Kasumi-1 (cell line): ENCODE results near the gene CAMTA2.
"Not testable (repeated sequence)": the region's sequence is repeated elsewhere in the genome, so short reads cannot be mapped to it uniquely, and the experiment has no call there.

Experiments used
- DNase-seq, 2 experiments: peaks; one replicate each; lab custom pipeline; 2025; lab: John Stamatoyannopoulos, UW

The CAMTA2 gene

DNA sequence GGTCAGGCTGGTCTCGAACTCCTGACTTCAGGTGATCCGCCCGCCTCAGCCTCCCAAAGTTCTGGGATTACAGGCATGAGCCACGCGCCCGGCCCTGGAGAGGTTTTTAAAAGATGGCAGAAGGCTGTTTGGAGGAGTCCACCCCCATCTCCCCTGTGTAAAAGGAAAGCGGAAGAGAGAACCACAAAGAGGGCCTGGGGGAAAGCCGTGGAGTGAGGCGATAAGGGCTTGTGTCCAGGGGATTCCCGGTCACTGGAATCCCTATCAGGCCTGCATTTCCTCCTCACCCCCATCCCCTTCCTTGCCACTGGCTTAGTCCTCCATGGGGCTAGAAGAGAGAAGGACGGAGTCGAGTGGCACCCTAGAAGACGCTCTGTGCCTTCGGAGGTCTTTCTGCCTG lies 55.5 kb downstream of the CAMTA2 start, which contains the start of gene GP1BA:
TSS of gene GP1BA (plus strand) at position 315 of the 400 bp plus-strand sequence. CDS start 328 bp downstream, outside the sequence.
- DNase-seq, result no peak

DNA sequence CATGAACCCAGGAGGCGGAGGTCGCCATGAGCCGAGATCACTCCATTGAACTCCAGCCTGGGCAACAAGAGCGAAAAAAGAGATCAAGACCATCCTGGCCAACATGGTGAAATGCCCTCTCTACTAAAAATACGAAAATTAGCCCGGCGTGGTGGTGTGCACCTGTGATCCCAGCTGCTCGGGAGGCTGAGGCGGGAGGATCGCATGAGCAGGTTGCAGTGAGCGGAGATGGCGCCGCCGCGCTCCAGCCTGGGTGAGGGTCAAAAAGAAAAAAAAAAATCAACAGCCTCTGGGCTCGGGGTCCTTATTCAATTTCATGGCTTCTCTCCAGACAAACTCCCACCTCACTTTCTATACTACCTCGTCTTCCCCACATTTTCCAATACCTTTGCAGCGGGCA lies 58.6 kb downstream of the CAMTA2 start:
- DNase-seq, result no peak

DNA sequence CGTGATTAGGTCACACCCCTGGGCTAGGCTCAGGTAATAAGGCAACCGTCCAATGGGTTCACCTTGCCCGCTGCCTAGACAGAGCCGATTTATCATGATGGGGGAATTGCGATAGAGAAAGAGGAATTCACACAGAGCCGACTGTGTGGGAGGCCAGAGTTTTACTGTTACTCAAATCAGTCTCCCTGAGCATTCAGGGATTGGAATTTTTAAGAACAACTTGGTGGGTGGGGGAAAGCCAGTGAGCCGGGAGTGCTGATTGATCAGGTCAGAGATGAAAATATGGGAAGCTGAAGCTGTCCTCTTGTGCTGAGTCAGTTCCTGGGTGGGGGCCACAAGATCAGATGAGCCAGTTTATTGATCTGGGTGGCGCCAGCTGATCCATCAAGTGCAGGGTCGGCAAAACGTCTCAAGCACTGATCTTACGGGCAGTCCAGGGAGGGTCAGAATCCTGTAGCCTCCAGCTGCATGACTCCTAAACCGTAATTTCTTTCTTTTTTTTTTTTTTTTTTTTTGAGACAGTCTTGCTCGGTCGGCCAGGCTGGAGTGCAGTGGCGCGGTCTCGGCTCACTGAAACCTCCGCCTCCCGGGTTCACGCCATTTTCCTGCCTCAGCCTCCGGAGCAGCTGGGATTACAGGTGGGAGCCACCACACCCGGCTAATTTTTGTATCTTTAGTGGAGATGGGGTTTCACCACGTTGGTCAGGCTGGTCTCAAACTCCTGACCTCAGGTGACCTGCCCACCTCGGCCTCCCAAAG lies 60.7 kb downstream of the CAMTA2 start:
- not testable (repeated sequence) for DNase-seq

DNA sequence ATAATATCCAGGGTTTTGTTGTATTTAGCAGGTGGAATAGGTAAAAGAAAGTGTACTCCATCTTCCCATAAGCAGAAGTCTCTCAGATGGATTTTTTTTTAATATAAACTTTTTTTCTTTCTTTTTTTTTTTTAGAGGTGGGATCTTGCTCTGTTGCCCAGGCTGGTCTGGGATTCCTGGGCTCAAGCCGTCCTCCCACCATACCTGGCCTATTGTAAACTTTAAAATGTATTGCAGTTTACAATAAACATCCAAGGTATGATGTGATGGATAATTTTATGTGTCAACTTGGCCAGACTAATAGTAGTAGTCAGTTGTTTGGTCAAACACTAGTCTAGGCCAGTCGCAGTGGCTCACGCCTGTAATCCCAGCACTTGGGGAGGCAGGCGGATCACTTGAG lies 66.2 kb downstream of the CAMTA2 start:
- no peak for DNase-seq

DNA sequence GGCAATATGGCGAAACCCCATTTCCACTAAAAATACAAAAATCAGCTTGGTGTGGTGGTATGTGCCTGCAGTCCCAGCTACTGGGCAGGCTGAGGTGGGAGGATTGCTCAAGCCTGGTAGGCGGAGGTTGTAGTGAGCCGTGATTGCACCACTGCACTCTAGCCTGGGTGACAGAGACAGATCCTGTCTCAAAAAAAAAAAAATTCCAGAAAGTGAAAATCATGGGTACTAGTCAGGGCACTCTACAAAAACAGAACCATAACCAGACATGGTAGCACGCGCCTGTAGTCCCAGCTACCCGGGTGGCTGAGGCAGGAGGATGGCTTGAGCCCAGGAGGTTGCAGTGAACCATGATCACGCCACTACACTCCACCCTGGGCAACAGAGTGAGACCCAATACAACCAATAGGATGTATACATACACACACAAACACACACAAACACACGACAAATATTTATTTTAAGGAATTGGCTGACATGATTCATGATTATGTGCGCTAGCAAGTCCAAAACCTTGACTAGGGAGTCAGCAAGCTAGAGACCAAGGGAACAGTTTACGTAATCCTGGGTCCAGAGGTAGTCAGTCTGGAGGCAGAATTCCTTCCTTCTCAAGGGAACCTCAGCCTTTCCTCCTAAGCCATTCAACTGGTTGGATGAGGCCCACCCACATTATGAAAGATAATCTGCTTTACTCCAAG lies 67.0 kb downstream of the CAMTA2 start:
- no peak for DNase-seq

DNA sequence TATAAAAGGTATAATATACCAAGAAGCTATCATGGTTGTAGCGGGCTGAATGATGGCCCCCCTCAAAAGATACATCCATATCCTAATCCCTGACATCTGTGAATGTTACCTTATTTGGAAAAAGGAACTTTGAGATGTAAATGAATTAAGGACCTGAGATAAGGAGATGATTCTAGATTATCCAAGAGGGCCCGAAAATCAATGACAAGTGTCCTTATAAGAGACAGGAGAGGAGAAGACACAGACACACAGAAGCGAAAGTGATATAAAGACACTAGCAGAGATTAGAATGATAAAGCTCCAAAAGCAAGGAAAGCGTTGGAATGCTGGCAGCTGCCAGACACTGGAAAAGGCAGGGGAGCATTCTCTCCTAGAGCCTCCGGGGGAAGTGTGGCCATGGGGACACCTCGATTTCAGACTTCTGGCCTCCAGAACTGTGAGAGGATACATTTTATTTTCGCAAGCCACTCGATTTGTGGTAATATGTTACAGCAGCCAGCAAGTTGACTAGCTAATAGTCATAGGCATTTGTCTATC lies 67.9 kb downstream of the CAMTA2 start:
- no peak for DNase-seq
